Mononuclear cell (primary cell): Measurements from ENCODE around the gene METTL2B. TPM values are rescaled to one million over a fixed set of nuclear protein-coding genes. Genes with fewer than 3 reads are reported as not detected.
"Not testable (repeated sequence)": the region's sequence is repeated elsewhere in the genome, so short reads cannot be mapped to it uniquely, and the experiment has no call there.

Experiments used
- H3K27me3 ChIP-seq: 2 replicates; pipeline ENCODE4 v1.6.0; 2011; ENCODE audit warnings: low read length, control low read depth; ENCODE audit not compliant: insufficient read depth
- H3K4me1 ChIP-seq: 2 replicates; pipeline ENCODE4 v1.5.1; 2011; ENCODE audit warnings: mild to moderate bottlenecking, low read length, control low read depth; ENCODE audit not compliant: insufficient read depth
- H3K4me3 ChIP-seq: 2 replicates; pipeline ENCODE4 v1.5.1; 2011; ENCODE audit warnings: mild to moderate bottlenecking, low read length, moderate library complexity
- H3K9me3 ChIP-seq: 2 replicates; pipeline ENCODE4 v1.5.1; 2011; ENCODE audit warnings: low read depth, mild to moderate bottlenecking, control low read depth, low read length
- total RNA-seq: library from RNA; depleted of rRNA; stranded (reverse); fragments of >200 nt; gene quantifications from one replicate; pipeline ENCODE4 v1.2.3, GENCODE V29; 2012

METTL2B gene, protein sequence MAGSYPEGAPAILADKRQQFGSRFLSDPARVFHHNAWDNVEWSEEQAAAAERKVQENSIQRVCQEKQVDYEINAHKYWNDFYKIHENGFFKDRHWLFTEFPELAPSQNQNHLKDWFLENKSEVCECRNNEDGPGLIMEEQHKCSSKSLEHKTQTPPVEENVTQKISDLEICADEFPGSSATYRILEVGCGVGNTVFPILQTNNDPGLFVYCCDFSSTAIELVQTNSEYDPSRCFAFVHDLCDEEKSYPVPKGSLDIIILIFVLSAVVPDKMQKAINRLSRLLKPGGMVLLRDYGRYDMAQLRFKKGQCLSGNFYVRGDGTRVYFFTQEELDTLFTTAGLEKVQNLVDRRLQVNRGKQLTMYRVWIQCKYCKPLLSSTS
- 8.0 TPM for total RNA-seq

DNA sequence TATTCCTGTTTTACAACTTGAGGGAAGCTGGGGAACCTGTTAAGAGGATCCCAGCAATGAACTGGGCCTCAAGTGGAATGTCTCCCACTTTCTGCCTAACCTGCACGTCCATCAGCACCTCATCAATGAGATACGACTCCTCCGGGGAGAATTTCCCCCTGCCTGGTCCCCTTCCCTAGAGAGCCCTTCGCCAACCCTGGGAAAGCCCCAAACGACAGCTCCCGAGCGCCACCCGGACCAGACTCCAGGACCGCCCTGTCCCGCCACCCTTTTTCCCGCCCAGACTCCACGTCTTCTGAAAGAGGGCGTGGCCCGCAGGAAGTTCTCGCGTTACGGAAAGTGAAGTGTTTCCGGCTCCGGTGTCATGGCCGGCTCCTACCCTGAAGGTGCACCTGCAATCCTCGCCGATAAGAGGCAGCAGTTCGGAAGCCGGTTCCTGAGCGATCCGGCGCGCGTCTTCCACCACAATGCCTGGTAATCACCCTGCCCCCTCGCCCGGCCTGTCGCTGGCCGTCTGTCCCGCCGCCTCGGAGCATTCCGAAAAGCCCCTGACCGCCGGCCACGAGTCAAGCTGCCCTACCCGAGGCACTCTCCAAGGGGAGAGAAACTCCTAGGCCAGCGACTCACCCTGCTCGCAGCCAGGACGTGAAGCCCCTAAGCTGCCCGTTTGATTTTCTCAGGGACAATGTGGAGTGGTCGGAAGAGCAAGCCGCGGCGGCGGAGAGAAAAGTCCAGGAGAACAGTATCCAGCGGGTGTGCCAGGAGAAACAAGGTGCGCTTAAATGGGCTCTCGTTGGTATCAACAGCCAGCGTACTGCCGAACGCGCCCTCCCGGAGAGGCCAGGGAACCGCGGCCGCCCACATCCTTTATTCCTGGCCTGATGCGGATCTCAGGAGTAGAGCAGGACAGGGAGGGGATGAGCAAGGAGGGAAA, at the start of gene METTL2B:
TSS of gene METTL2B (plus strand) at position 347 of the 934 bp plus-strand sequence. CDS start at position 365, 18 bp downstream.
- not testable (repeated sequence) for H3K9me3 ChIP-seq, H3K27me3 ChIP-seq
- Histone ChIP-seq H3K4me1 (peaks cover 13% of the 10 kb centered on the region), H3K4me3 (peak within 1 kb of the TSS; percentile 76)

DNA sequence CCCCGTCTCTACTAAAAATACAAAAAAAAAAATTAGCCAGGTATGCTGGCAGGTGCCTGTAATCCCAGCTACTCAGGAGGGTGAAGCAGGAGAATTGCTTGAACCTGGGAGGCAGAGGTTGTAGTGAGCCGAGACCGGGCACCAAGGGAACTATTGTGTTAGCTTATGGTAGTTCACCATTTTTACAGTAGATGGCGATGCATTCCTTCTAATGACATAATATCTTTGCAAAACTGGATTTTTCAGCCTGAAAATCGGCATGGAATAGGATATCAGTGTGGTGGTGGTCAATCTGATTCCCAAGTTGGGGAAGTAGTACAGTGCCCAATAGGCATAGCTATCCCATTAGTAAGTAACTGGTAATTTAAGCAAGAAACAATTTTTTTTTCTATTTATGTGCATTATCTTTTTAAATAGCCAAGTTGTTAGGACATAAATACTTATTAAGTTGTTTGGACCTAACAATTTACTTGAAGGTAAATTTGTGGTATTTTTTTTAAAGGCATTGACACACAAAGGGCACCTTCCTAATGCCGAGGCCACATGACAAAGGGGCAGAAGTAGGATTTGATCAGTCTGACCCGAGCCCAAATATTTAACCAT, 49.2 kb upstream of the METTL2B start:
- Histone ChIP-seq H3K4me3 (no peak overlapping the region), H3K9me3 (no peaks in the 10 kb centered on the region), H3K27me3 (peaks cover 3% of the 10 kb centered on the region), H3K4me1 (peaks cover 16% of the 10 kb centered on the region)

DNA sequence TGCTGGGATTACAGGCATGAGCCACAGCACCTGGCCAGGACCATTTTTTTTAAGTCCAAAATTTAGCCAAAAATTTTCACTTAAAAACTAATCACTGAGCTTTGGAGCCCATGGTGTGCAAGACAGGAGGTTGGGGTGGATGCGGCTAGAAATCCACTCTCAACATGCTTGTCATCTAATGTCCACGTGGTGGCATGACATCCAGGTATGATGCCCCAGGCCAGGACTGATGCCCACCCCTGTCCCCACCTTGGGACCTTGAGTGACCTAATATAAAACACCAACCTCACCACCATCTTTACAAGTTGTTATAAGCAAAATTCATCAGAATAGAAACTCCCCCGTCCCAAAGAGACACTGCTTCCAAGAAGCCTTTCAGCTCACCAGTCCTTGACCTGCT, 46.3 kb upstream of the METTL2B start:
- no peak overlapping the region for H3K4me3 ChIP-seq
- H3K9me3 ChIP-seq: no peaks in the 10 kb centered on the region
- peaks cover 3% of the 10 kb centered on the region for H3K27me3 ChIP-seq
- H3K4me1 ChIP-seq: no peaks in the 10 kb centered on the region

DNA sequence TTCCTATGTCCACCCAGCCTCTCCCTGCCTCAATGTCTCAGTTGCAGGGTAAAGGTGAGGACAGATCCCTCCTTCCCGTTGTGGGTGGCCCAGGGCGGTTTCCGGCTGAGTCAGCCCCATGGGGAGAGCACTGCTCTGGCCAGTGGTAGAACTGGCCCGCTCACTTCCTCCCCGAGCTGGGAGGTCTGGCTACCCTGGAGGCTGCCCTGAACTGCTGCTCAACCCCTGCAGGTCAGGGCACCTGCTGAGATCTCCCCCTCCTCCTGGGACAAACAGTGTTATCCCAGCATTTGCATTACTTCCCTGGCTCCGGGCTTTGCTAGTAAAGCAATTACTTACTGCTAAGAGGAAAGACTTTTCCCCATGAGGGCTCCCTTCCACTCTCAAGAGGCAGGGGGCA, 45.3 kb upstream of the METTL2B start:
- Histone ChIP-seq H3K4me1 (no peaks in the 10 kb centered on the region), H3K4me3 (no peak overlapping the region), H3K9me3 (no peaks in the 10 kb centered on the region), H3K27me3 (peaks cover 3% of the 10 kb centered on the region)

DNA sequence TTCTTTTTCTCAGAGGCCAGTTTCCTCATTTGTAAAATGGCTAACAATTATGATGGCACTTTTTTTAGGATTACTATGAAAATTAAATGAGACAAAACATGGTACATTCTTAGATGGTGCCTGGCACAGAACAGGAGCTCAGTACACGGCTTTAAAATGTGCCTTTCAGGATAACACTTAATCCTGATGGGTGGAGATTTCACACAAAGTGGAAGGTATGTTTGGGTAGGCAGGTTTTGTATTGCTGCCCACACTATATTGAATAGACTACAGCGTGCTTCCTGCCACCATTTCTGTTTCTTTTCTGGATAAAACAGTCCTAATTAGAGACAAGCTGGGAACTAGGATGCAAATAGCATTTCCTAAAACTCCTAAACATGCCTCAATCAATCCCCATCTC, 44.8 kb upstream of the METTL2B start:
- Histone ChIP-seq H3K9me3 (no peaks in the 10 kb centered on the region), H3K4me1 (no peaks in the 10 kb centered on the region), H3K4me3 (no peak overlapping the region)

DNA sequence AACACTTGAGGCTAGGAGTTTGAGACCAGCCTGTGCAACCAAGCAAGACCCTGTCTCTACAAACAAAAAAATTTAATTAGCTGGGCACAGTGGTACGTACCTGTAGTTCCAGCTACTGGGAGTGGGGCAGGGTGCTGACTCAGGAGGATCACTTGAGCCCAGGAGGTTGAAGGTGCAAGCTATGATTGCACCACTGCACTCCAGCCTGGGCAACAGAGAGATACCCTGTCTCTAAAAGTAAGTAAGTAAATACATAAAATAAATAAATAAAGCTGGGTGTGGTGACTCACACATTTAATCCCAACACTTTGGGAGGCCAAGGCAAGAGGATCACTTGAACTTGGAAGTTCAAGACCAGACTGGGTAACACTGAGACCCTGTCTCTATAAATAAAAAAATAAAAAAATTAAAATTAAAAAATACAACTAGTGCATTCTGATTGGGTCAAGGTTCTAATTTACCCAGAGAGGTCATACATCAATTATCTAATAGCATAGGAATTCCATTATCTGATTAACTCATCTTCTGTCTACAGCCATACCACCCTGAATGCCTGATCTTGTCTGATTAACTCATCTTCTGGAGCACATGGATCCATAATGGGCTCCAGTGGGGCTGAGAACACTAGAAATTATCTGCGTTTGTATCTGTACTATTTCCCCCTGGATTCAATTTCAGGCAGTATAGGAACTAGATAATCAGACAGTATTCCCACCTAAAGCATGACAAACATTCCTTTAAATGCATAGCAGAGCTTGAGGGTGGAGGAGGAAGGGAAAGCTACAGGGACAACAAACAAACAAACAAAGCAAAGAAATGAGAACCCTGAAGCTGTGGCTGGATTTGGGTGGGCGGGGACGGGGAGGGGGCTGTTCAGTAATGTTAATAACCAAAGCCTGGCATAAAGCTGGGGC, 41.9 kb upstream of the METTL2B start:
- Histone ChIP-seq H3K9me3 (no peaks in the 10 kb centered on the region), H3K27me3 (peaks cover under 1% of the 10 kb centered on the region), H3K4me1 (peaks cover 23% of the 10 kb centered on the region)

More for the DNA sequence above, 44.8 kb upstream of the METTL2B start:
- H3K27me3 ChIP-seq: peaks cover 3% of the 10 kb centered on the region

DNA sequence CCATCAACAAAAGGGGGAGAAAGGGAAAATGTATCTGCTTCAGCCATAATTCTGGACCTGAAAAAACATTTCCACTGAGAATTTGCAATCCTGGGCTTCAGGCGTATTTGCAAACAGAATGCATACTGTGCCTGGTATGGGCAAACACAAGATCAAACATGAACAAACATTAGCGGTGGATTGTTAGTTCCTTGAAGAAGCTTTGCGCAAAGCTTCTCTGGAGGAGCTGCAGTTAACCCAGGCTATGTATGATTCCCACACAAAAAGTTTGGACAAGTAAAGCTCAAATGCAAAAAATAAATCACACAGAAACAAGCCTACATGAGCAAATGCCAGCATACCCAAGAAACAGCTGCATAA, 41.2 kb upstream of the METTL2B start:
- H3K9me3 ChIP-seq: no peaks in the 10 kb centered on the region
- peaks cover 23% of the 10 kb centered on the region for H3K4me1 ChIP-seq
- H3K27me3 ChIP-seq: no peaks in the 10 kb centered on the region
- H3K4me3 ChIP-seq: no peak overlapping the region

More for the DNA sequence above, 41.9 kb upstream of the METTL2B start:
- H3K4me3 ChIP-seq: no peak overlapping the region

DNA sequence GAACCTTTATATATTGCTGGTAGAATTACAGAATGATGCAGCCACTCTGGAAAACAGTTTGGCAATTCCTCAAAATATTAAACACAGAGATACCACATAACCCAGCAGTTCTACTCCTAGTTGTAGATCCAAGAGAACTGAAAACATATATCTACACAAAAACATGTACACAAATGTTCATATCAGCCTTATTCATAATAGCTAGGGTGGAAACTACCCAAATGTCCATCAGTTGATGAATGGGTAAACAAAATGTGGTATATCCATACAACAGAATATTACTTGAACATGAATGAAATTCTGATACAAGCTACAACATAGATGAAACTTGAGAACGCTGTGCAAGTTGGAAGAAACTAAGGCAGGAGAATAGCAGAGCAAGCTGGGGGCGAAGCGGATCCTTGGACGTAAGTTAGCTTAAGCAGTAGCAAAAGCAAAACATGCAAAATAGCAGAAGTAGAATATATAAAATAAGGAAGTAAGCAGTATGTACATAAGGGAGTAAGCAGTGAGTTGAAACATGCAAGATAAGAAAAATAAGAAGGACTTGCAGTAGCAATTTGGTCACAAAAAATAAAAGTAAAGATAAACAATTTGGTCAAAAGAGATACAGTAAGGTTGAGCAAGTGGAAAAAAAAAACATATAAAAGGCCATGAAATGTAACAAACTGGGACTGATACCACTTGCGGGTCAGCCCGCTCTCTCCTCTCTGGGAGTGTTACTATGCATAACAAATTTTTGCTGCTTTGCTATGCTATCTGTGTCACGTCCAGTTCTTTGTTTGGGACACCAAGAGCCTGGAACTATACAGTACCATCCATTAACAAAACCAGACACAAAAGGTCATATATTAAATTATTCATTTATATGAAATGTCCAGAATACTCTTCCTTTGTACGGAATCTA, 38.9 kb upstream of the METTL2B start:
- H3K4me1 ChIP-seq: peaks cover 23% of the 10 kb centered on the region
- H3K4me3 ChIP-seq: no peak overlapping the region
- H3K27me3 ChIP-seq: no peaks in the 10 kb centered on the region
- no peaks in the 10 kb centered on the region for H3K9me3 ChIP-seq

DNA sequence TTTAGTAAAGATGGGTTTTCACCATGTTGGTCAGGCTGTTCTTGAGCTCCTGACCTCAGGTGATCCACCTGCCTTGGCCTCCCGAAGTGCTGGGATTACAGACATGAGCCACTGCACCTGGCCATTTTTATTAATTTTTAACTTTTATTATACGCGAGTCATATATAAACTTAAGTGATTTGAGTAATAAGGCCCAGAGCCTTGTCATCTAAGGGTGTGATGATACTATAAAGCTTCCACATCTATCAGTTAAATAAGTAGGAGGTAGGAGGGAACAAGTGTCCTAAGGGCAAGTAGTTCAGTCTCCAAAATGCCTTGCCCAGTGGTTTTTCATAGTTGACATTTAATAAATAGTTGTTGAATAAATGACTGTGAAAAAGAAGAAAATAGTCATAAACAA, 34.2 kb upstream of the METTL2B start:
- no peak overlapping the region for H3K4me3 ChIP-seq
- H3K4me1 ChIP-seq: peaks cover 18% of the 10 kb centered on the region
- H3K27me3 ChIP-seq: no peaks in the 10 kb centered on the region
- no peaks in the 10 kb centered on the region for H3K9me3 ChIP-seq

DNA sequence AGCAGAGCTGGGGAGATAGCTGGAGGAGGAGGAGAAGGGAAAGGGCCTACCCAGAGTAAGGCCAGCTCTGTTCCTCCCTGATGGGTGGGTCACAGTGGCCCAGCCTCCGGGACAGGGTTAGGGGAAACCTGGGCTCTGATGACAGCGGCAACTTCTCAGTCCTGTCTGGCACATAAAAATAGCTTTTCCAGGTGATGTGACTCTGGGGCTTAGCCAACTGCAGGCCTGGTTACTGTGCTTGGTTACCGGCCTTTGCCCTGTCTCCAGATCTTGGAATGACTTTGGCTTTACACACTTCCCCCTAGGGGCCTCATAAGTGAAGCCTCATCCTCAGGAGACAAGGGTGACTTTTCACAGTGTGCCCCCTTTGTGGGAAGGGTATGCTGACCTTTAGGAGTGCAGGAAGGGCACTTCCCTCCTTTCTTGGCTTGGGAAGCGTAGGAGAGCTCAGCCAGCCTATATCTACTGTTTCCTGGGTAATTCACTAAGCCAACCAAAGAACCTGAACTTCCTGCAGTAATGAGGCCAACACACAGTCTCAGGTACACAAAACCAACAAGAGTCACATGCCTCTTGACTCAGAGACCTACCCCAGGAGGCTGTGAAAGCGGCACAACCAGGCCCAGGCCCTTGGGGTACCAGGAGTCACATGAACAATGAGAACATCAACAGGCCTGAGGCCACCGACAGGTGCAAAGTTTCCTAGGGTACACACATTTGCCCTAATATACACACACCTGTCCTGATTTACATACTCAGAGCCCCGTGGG, 32.5 kb upstream of the METTL2B start:
- H3K4me3 ChIP-seq: no peak overlapping the region
- peaks cover 1% of the 10 kb centered on the region for H3K4me1 ChIP-seq
- no peaks in the 10 kb centered on the region for H3K27me3 ChIP-seq
- H3K9me3 ChIP-seq: no peaks in the 10 kb centered on the region

DNA sequence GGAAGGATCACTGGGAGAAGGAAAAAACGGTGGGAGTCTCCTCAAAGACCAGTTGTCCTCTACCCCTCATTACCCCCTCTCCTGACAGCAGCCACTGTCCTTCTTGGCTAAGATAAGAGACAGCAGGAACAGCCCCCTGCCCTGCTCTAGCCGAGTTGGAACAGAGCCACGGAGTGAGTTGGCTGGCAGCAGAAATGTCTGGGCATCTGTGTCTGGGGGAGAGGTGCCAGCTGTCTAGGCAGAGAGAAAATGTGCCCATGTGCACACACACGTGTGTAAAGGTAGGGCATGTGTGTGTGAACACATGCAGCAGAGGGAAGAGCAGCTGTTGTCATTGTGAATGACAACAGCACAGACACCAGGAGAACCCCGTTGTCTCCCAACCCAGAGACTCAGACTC, 30.2 kb upstream of the METTL2B start:
- Histone ChIP-seq H3K27me3 (no peaks in the 10 kb centered on the region), H3K9me3 (no peaks in the 10 kb centered on the region), H3K4me1 (no peaks in the 10 kb centered on the region), H3K4me3 (no peak overlapping the region)

DNA sequence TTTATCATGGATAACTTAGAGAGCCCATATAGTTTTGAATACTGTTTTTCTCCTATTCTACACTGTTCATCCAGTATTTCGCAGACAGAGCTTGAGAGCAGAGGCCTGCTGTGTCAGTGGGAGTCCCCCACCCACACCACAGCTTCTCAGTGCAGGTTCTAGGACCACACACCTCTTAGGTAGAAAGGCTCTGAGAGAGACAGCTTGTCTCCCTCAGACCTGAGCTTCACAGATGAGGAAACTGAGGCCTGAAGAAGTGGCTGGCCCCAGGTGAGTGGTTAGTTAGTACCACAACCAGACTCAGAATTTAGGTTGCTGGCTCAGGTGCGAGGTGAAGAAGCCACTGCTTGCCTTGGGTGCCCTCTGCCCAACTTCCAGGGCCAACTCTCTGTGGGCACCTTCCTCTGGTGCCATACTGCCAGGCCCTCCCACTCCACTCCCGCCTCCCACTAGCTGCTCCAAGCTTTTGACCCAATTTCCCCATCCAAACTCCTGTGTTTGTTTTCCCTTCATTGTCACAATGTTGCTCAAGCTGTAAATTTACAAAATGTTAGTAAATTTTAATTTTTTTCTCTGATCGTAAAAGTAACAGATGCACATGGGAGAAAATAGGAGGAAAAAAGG, 28.5 kb upstream of the METTL2B start:
- no peaks in the 10 kb centered on the region for H3K27me3 ChIP-seq
- no peaks in the 10 kb centered on the region for H3K4me1 ChIP-seq
- no peaks in the 10 kb centered on the region for H3K9me3 ChIP-seq
- no peak overlapping the region for H3K4me3 ChIP-seq
